A549 treated with dexamethasone at 1 μM for 4 hours (cell line): ENCODE measurements around the gene CSH2. TPM values are rescaled to one million over a fixed set of nuclear protein-coding genes. Genes with fewer than 3 reads are reported as not detected.

Experiments
- total RNA-seq: library from RNA; stranded (reverse); fragments of 200-300 nt; extraction: Qiagen RNA extraction; gene quantifications from 5 replicates; pipeline ENCODE4 v1.2.3, GENCODE V29; 2022

The CSH2 gene
- total RNA-seq: not detected in 5 replicates

GRCh38 chr17:63873577-63873976 lies at the start of gene CSH2:
TSS of gene CSH2 (minus strand) at chr17:63873677. CDS start at chr17:63873614, 63 bp downstream.

GRCh38 chr17:63918789-63919305 lies 45.4 kb upstream of the CSH2 start, which contains the start of gene GH1:
TSS of gene GH1 (minus strand) at chr17:63918839. CDS start at chr17:63918776, 63 bp downstream.

GRCh38 chr17:63911041-63911635 lies 37.7 kb upstream of the CSH2 start, which contains the start of gene CSHL1:
TSS of gene CSHL1 (minus strand) at chr17:63911258. CDS start at chr17:63911196, 62 bp downstream.

GRCh38 chr17:63896524-63897354 lies 23.3 kb upstream of the CSH2 start, which contains the start of gene CSH1:
TSS of gene CSH1 (minus strand) at chr17:63896574. CDS start at chr17:63896511, 63 bp downstream.

GRCh38 chr17:63881935-63882601 lies 8.6 kb upstream of the CSH2 start, which contains the start of gene GH2:
TSS of gene GH2 (minus strand) at chr17:63881944. CDS start at chr17:63881801, 143 bp downstream.

GRCh38 chr17:63842540-63843386 lies 30.7 kb downstream of the CSH2 start, which contains the start of gene SMARCD2:
TSS of gene SMARCD2 (minus strand) at chr17:63842685. CDS start at chr17:63842674, 11 bp downstream.

GRCh38 chr17:63827002-63827800 lies 46.3 kb downstream of the CSH2 start, which contains the start of the genes FTSJ3 and PSMC5:
TSS of gene FTSJ3 (minus strand) at chr17:63827663. CDS start at chr17:63826902, 761 bp downstream.
TSS of gene PSMC5 (plus strand) at chr17:63827431. CDS start at chr17:63827491, 60 bp downstream.

Other genes starting within 250 kb of the CSH2 start
- gene LIMD2, start 173.6 kb downstream of the CSH2 start, total RNA-seq: 8.1 to 11.2 TPM (median 8.9 TPM) in 5 replicates
- gene STRADA, start 131.9 kb downstream of the CSH2 start, total RNA-seq: 23.1 to 28.9 TPM (median 26.1 TPM) in 5 replicates
- gene CCDC47, start 100.1 kb downstream of the CSH2 start, total RNA-seq: 104 to 121 TPM (median 118 TPM) in 5 replicates
- gene DDX42, start 99.5 kb downstream of the CSH2 start, total RNA-seq: 102 to 113 TPM (median 102 TPM) in 5 replicates
- gene PSMC5, start 46.2 kb downstream of the CSH2 start, total RNA-seq: 214 to 244 TPM (median 222 TPM) in 5 replicates
- 53.1 to 56.9 TPM (median 53.4 TPM) in 5 replicates for gene FTSJ3, start 46.0 kb downstream of the CSH2 start, total RNA-seq
- 51.3 to 65.9 TPM (median 61.6 TPM) in 5 replicates for gene SMARCD2, start 31.0 kb downstream of the CSH2 start, total RNA-seq
- gene GH2, start 8.3 kb upstream of the CSH2 start, total RNA-seq: not detected in 5 replicates
- not detected in 5 replicates for gene CSH1, start 22.9 kb upstream of the CSH2 start, total RNA-seq
- not detected in 5 replicates for gene CSHL1, start 37.6 kb upstream of the CSH2 start, total RNA-seq
- gene GH1, start 45.2 kb upstream of the CSH2 start, total RNA-seq: 0.11 TPM in 1 of 5 replicates, not detected in the others
- 0.17 TPM in 1 of 5 replicates, not detected in the others for gene CD79B, start 58.7 kb upstream of the CSH2 start, total RNA-seq
- gene SCN4A, start 99.2 kb upstream of the CSH2 start, total RNA-seq: 0.02 to 0.08 TPM (median 0.07 TPM) in 5 replicates
- gene PRR29, start 124.7 kb upstream of the CSH2 start, total RNA-seq: 0.31 to 1.2 TPM (median 0.54 TPM) in 5 replicates
- gene ICAM2, start 147.0 kb upstream of the CSH2 start, total RNA-seq: 0.11 TPM in 1 of 5 replicates, not detected in the others